ENCODE data around the gene ZNF565. TPM values are rescaled to one million over a fixed set of nuclear protein-coding genes. Genes with fewer than 3 reads are reported as not detected.

ZNF565 gene
- total and polyA plus RNA-seq, 2 of the 13 experiments (the other 11 are each of a cell fraction or from before 2014, with no cell fraction given) = 1.8 to 5.2 TPM

DNA sequence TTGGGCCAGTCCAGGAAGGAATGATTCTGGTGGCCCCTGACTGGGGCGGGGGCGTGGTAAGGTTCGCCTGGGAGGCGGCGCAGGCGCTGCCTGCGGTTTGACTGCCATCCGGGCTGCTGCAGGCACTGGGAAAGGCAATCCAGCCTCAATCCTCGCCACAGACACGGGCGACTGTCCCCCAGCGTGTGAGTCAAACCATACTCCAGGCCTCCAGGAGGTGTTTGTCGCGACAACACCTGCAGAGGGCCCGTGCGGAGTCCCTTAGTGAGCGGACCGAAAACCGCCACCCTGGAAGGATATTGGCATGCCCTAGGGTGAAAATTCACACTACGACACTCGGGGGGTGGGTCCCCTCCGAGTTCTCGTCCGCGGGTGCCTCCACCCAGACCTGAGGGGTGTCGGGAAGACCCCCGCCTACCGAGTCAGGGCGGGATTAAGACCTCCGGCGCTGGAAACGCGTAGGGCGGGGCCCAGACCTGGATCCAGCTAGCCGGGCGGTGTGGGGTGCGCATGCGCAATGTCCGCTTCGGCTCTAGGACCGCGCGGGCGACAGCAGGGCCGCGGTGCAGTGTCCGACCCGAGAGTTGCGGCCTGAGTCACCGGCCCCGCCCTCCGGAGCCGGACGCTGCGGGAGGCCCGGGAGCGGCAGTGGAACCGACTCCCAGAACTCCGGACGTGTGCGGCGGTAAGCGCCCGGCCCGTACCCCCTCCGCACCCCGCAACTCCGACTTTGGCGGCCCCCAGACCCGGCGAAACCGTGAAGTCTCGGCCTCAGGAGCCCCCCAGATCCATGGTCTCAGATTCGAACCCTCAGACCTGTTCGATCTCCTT lies 74.8 kb downstream of the ZNF565 start, which contains the start of gene CAPNS1 (continued):
- TF ChIP-seq, protein P1, sequence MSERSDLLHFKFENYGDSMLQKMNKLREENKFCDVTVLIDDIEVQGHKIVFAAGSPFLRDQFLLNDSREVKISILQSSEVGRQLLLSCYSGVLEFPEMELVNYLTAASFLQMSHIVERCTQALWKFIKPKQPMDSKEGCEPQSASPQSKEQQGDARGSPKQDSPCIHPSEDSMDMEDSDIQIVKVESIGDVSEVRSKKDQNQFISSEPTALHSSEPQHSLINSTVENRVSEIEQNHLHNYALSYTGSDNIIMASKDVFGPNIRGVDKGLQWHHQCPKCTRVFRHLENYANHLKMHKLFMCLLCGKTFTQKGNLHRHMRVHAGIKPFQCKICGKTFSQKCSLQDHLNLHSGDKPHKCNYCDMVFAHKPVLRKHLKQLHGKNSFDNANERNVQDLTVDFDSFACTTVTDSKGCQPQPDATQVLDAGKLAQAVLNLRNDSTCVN (CRISPR knock-in tag; IDR thresholded peaks at IDR 0.05; ENCODE audit: borderline replicate concordance) = peak; percentile 3; the same call in 1 of the 2 replicates
- TF ChIP-seq ARID2 (CRISPR knock-in tag; IDR thresholded peaks at IDR 0.05; ENCODE audit: borderline replicate concordance) (no peak), NCOA1 (CRISPR knock-in tag; IDR thresholded peaks at IDR 0.05) (no peak), ZNF777 (CRISPR knock-in tag; IDR thresholded peaks at IDR 0.05) (no peak), ZNF75D (CRISPR knock-in tag; IDR thresholded peaks at IDR 0.05; ENCODE audit: borderline replicate concordance) (no peak), JARID2 (CRISPR knock-in tag; IDR thresholded peaks at IDR 0.05; ENCODE audit: insufficient replicate concordance) (no peak), HIVEP1 (CRISPR knock-in tag; IDR thresholded peaks at IDR 0.05) (no peak; the same call in 1 of the 2 replicates), ZNF768 (CRISPR knock-in tag; IDR thresholded peaks at IDR 0.05) (no peak; the same call in 1 of the 2 replicates), TMF1 (CRISPR knock-in tag; IDR thresholded peaks at IDR 0.05; ENCODE audit: low read depth) (no peak; the same call in 1 of the 2 replicates), ZNF34 (CRISPR knock-in tag; IDR thresholded peaks at IDR 0.05; ENCODE audit: borderline replicate concordance) (0 out of 2 replicates have a peak, but pooled peaks have one; percentile 73), ZNF615 (CRISPR knock-in tag; IDR thresholded peaks at IDR 0.05; ENCODE audit: borderline replicate concordance) (0 out of 2 replicates have a peak, but pooled peaks have one; percentile 72), ZBTB3 (CRISPR knock-in tag; IDR thresholded peaks at IDR 0.05; ENCODE audit: borderline replicate concordance, low read depth) (peak; percentile 29; the same call in 1 of the 2 replicates), ISL2 (CRISPR knock-in tag; IDR thresholded peaks at IDR 0.05) (peak; percentile 52; the same call in 1 of the 2 replicates)
- TF ChIP-seq, protein P2, sequence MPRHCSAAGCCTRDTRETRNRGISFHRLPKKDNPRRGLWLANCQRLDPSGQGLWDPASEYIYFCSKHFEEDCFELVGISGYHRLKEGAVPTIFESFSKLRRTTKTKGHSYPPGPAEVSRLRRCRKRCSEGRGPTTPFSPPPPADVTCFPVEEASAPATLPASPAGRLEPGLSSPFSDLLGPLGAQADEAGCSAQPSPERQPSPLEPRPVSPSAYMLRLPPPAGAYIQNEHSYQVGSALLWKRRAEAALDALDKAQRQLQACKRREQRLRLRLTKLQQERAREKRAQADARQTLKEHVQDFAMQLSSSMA (CRISPR knock-in tag; IDR thresholded peaks at IDR 0.05) = no peak
- TF ChIP-seq, protein P3, sequence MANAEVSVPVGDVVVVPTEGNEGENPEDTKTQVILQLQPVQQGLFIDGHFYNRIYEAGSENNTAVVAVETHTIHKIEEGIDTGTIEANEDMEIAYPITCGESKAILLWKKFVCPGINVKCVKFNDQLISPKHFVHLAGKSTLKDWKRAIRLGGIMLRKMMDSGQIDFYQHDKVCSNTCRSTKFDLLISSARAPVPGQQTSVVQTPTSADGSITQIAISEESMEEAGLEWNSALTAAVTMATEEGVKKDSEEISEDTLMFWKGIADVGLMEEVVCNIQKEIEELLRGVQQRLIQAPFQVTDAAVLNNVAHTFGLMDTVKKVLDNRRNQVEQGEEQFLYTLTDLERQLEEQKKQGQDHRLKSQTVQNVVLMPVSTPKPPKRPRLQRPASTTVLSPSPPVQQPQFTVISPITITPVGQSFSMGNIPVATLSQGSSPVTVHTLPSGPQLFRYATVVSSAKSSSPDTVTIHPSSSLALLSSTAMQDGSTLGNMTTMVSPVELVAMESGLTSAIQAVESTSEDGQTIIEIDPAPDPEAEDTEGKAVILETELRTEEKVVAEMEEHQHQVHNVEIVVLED (CRISPR knock-in tag; IDR thresholded peaks at IDR 0.05; ENCODE audit: borderline replicate concordance) = peak; percentile 83
- TF ChIP-seq, protein P4, sequence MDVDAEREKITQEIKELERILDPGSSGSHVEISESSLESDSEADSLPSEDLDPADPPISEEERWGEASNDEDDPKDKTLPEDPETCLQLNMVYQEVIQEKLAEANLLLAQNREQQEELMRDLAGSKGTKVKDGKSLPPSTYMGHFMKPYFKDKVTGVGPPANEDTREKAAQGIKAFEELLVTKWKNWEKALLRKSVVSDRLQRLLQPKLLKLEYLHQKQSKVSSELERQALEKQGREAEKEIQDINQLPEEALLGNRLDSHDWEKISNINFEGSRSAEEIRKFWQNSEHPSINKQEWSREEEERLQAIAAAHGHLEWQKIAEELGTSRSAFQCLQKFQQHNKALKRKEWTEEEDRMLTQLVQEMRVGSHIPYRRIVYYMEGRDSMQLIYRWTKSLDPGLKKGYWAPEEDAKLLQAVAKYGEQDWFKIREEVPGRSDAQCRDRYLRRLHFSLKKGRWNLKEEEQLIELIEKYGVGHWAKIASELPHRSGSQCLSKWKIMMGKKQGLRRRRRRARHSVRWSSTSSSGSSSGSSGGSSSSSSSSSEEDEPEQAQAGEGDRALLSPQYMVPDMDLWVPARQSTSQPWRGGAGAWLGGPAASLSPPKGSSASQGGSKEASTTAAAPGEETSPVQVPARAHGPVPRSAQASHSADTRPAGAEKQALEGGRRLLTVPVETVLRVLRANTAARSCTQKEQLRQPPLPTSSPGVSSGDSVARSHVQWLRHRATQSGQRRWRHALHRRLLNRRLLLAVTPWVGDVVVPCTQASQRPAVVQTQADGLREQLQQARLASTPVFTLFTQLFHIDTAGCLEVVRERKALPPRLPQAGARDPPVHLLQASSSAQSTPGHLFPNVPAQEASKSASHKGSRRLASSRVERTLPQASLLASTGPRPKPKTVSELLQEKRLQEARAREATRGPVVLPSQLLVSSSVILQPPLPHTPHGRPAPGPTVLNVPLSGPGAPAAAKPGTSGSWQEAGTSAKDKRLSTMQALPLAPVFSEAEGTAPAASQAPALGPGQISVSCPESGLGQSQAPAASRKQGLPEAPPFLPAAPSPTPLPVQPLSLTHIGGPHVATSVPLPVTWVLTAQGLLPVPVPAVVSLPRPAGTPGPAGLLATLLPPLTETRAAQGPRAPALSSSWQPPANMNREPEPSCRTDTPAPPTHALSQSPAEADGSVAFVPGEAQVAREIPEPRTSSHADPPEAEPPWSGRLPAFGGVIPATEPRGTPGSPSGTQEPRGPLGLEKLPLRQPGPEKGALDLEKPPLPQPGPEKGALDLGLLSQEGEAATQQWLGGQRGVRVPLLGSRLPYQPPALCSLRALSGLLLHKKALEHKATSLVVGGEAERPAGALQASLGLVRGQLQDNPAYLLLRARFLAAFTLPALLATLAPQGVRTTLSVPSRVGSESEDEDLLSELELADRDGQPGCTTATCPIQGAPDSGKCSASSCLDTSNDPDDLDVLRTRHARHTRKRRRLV (CRISPR knock-in tag; IDR thresholded peaks at IDR 0.05) = no peak
- TF ChIP-seq, protein P5, sequence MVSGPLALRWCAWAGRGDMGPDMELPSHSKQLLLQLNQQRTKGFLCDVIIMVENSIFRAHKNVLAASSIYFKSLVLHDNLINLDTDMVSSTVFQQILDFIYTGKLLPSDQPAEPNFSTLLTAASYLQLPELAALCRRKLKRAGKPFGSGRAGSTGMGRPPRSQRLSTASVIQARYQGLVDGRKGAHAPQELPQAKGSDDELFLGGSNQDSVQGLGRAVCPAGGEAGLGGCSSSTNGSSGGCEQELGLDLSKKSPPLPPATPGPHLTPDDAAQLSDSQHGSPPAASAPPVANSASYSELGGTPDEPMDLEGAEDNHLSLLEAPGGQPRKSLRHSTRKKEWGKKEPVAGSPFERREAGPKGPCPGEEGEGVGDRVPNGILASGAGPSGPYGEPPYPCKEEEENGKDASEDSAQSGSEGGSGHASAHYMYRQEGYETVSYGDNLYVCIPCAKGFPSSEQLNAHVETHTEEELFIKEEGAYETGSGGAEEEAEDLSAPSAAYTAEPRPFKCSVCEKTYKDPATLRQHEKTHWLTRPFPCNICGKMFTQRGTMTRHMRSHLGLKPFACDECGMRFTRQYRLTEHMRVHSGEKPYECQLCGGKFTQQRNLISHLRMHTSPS (CRISPR knock-in tag; IDR thresholded peaks at IDR 0.05; ENCODE audit: low read depth) = peak; percentile 53; the same call in 1 of the 2 replicates

Measured in HepG2 (cell line).